H1 (cell line): ENCODE data around the gene KIZ.

Experiments used
- CBX8 ChIP-seq: fragments of 300-800, 300-1000 bp; sonication (generic); IDR thresholded peaks from 2 replicates; pipeline ENCODE4 v1.7.1; 2016; ENCODE audit warnings: low read depth, low read length, borderline replicate concordance
- CTCF ChIP-seq, 3 experiments: IDR thresholded peaks; 1 replicate in 2 of 3; 2 replicates in 1 of 3; pipeline versions ENCODE4 v1.5.1 to v1.6.1; 2011; ENCODE audit warnings: low read length in 3 of 3, mild to moderate bottlenecking in 3 of 3, inconsistent platforms in 2 of 3, low read depth in 1 of 3, moderate library complexity in 1 of 3; ENCODE audit not compliant: insufficient read depth in 1 of 3; ENCODE audit errors: control extremely low read depth in 1 of 3
- EGR1 ChIP-seq: IDR thresholded peaks from 2 replicates; pipeline ENCODE4 v1.6.1; 2011; ENCODE audit warnings: low read depth, low read length, borderline replicate concordance
- HDAC2 ChIP-seq, 2 experiments: fragments of 300-600 bp in 1 of 2; sonication (generic) in 1 of 2; IDR thresholded peaks; 2 replicates each; pipeline ENCODE4 v1.6.1; 2011 to 2012; ENCODE audit warnings: low read depth in 2 of 2, low read length in 2 of 2, mild to moderate bottlenecking in 2 of 2, moderate library complexity in 2 of 2, borderline replicate concordance in 1 of 2, inconsistent platforms in 1 of 2
- MAFK ChIP-seq: IDR thresholded peaks from 2 replicates; pipeline ENCODE4 v1.6.1; 2012; ENCODE audit warnings: low read depth, mild to moderate bottlenecking, improper control_type of control experiment, low read length
- POLR2A ChIP-seq, 2 experiments: IDR thresholded peaks; 1 replicate in 1 of 2; 2 replicates in 1 of 2; pipeline ENCODE4 v1.6.1; 2011; ENCODE audit warnings: low read depth in 2 of 2, low read length in 2 of 2, mild to moderate bottlenecking in 2 of 2; ENCODE audit errors: control extremely low read depth in 1 of 2
- RFX5 ChIP-seq: IDR thresholded peaks from 2 replicates; pipeline ENCODE4 v1.6.1; 2011; ENCODE audit warnings: low read depth, low read length, improper control_type of control experiment, borderline replicate concordance
- TAF1 ChIP-seq: IDR thresholded peaks from 2 replicates; pipeline ENCODE4 v1.6.1; 2011; ENCODE audit warnings: mild to moderate bottlenecking, low read depth, low read length
- TCF12 ChIP-seq: IDR thresholded peaks from 2 replicates; pipeline ENCODE4 v1.6.1; 2011; ENCODE audit warnings: low read depth, mild to moderate bottlenecking, low read length

DNA sequence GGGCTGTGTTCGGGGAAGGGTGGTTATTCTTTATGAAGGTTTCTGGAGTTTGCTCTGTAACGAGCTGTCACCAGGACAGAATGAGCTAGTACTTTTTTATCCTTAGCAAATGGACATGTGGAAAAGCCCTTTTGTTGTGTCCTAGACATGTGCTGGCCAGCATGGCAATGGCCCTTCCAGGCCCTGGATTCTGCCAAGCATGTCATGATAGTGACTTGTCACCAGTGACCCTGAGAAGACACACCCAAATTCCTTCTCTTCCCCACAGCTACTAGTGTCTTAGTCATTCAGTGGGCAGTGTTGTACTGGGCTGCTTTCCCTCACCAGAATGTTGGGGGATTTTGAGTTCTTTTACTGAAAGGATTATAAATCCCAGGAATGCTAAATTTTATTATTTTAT is 103.3 kb downstream of the KIZ start:
- TF ChIP-seq CTCF (IDR thresholded peaks at IDR 0.05; ENCODE audit: control extremely low read depth in 1 of 3, insufficient read depth in 1 of 3, low read depth in 1 of 3, low read length in 3 of 3) (no peak), EGR1 (no peak), TCF12 (no peak), RFX5 (no peak), TAF1 (no peak), CBX8 (no peak), POLR2A (IDR thresholded peaks at IDR 0.05; ENCODE audit: control extremely low read depth in 1 of 2, low read depth in 2 of 2, low read length in 2 of 2) (no peak), MAFK (no peak), HDAC2 (IDR thresholded peaks at IDR 0.05; ENCODE audit: borderline replicate concordance in 1 of 2, low read depth in 2 of 2, low read length in 2 of 2) (no peak)
